ENCODE data around the gene KNDC1. TPM values are rescaled to one million over a fixed set of nuclear protein-coding genes. Genes with fewer than 3 reads are reported as not detected.

Gene KNDC1
- total RNA-seq, 4 donors from 2014 or later, result under 0.01 to 12.5 (median 5.3) TPM

GRCh38 chr10:133176546-133176945, 16.5 kb downstream of the KNDC1 start:
- intact Hi-C loops (cut with DNase I; ENCODE audit: low total_unique reads), result no loop called here

GRCh38 chr10:133177380-133178157, 17.6 kb downstream of the KNDC1 start:
- DNase-seq, result no peak

More at GRCh38 chr10:133176546-133176945, 16.5 kb downstream of the KNDC1 start:
- Histone ChIP-seq H3K27ac (no peak overlapping the region), H3K27me3 (no peaks in the 10 kb centered on the region), H3K36me3 (no peaks in the 10 kb centered on the region), H3K4me3 (no peak overlapping the region), H3K4me1 (no peaks in the 10 kb centered on the region), H3K9me3 (no peaks in the 10 kb centered on the region)
- TF ChIP-seq POLR2A (IDR thresholded peaks at IDR 0.05), result no peak
- no peak for TF ChIP-seq CTCF (IDR thresholded peaks at IDR 0.05)
- DNase-seq, result no peak

GRCh38 chr10:133178357-133179127, 18.5 kb downstream of the KNDC1 start:
- H3K27ac ChIP-seq, result no peak overlapping the region
- no peak for TF ChIP-seq POLR2A (IDR thresholded peaks at IDR 0.05)
- TF ChIP-seq CTCF (IDR thresholded peaks at IDR 0.05), result no peak
- intact Hi-C loops (cut with DNase I; ENCODE audit: low total_unique reads), result no loop called here
- H3K36me3 ChIP-seq, result no peaks in the 10 kb centered on the region
- no peak for DNase-seq
- no peaks in the 10 kb centered on the region for H3K4me1 ChIP-seq
- no peak overlapping the region for H3K4me3 ChIP-seq
- no peaks in the 10 kb centered on the region for H3K9me3 ChIP-seq
- H3K27me3 ChIP-seq, result no peaks in the 10 kb centered on the region

More at GRCh38 chr10:133177380-133178157, 17.6 kb downstream of the KNDC1 start:
- no peak for TF ChIP-seq CTCF (IDR thresholded peaks at IDR 0.05)
- no peak for TF ChIP-seq POLR2A (IDR thresholded peaks at IDR 0.05)
- Histone ChIP-seq H3K36me3 (no peaks in the 10 kb centered on the region), H3K9me3 (no peaks in the 10 kb centered on the region), H3K4me3 (no peak overlapping the region), H3K27ac (no peak overlapping the region), H3K27me3 (no peaks in the 10 kb centered on the region), H3K4me1 (no peaks in the 10 kb centered on the region)
- intact Hi-C loops (cut with DNase I; ENCODE audit: low total_unique reads), result no loop called here

- H3K4me1 ChIP-seq, result no peaks in the 10 kb centered on the region
- no peak for DNase-seq
- H3K9me3 ChIP-seq, result no peaks in the 10 kb centered on the region
- H3K4me3 ChIP-seq, result no peak overlapping the region
- intact Hi-C loops (cut with DNase I; ENCODE audit: low total_unique reads), result no loop called here
- no peaks in the 10 kb centered on the region for H3K27me3 ChIP-seq
- no peak overlapping the region for H3K27ac ChIP-seq
- TF ChIP-seq CTCF (IDR thresholded peaks at IDR 0.05), result no peak
- TF ChIP-seq POLR2A (IDR thresholded peaks at IDR 0.05), result no peak
- no peaks in the 10 kb centered on the region for H3K36me3 ChIP-seq
Observed at GRCh38 chr10:133179128-133179520, 19.1 kb downstream of the KNDC1 start.

GRCh38 chr10:133179651-133180050, 19.6 kb downstream of the KNDC1 start:
- TF ChIP-seq POLR2A (IDR thresholded peaks at IDR 0.05) (no peak), CTCF (IDR thresholded peaks at IDR 0.05) (no peak)

More at GRCh38 chr10:133179651-133180050, 19.6 kb downstream of the KNDC1 start:
- no peaks in the 10 kb centered on the region for H3K9me3 ChIP-seq
- intact Hi-C loops (cut with DNase I; ENCODE audit: low total_unique reads), result no loop called here
- no peak overlapping the region for H3K27ac ChIP-seq
- no peaks in the 10 kb centered on the region for H3K27me3 ChIP-seq
- no peaks in the 10 kb centered on the region for H3K36me3 ChIP-seq
- no peak overlapping the region for H3K4me3 ChIP-seq
- H3K4me1 ChIP-seq, result no peaks in the 10 kb centered on the region
- DNase-seq, result no peak
